ENCODE results near the gene TEP1.

Gene TEP1

DNA sequence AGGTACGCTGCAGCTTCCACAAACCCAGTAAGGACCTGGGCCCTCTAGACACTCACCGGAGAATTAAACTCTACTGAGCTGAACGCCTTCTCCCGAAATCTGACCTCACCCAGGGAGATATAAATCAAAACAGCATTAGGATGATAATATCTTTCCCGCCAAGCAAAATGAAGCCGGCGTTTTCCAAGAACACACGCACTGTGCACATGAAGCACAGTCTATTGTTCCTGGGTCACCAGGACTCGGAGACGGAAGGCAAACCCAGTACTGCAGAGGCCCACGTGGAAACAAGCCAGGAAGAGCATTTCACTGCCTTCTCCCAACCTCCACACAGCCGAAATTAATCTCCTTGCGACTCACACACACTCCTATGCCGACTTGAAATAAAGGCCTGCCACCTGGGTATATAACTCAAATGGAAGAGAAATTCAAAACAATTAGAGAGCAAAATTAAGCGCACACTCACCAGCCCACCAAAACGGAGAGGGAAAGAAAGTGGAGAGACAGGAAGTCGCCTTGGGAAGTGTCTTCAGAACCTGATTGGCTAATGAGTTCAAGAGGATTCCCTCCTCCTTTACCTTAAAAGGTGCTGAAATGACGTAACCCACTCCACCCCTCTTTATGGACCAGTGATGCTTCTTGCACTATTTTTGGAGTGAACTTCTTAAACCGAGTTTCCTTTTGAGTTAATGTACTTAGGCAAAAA is 80.4 kb downstream of the TEP1 start, which contains the start of gene CCNB1IP1:
TSS of gene CCNB1IP1 (minus strand) at position 492 of the 706 bp plus-strand sequence. CDS start 16,756 bp downstream, outside the sequence.
- peaks cover 33 to 64% (median 42%) of the 10 kb centered on the region in 10 experiments for H3K4me1 ChIP-seq
- H3K9ac ChIP-seq = peak within 1 kb of the TSS; percentile 79 to 91 (median 83)
- no peaks in the 10 kb centered on the region for H3K27me3 ChIP-seq
- peaks cover 0 to 32% (median 23%) of the 10 kb centered on the region in 11 experiments; a peak in 18 of 22 replicates for H3K36me3 ChIP-seq
- H3K4me2 ChIP-seq = peak within 1 kb of the TSS; percentile 71 to 96 (median 79)
- peaks cover 0 to 42% (median 34%) of the 10 kb centered on the region in 11 experiments; a peak in 17 of 22 replicates for H4K20me1 ChIP-seq
- H3K9me3 ChIP-seq (replicated peaks in 1 of 11) = no peaks in the 10 kb centered on the region
- no peak for TF ChIP-seq Cebpa-rat (IDR thresholded peaks at IDR 0.05)
- peak within 1 kb of the TSS; percentile 28 to 86 (median 78); a peak in 21 of 22 replicates for H3K27ac ChIP-seq
- H3K4me3 ChIP-seq = peak within 1 kb of the TSS; percentile 63 to 81 (median 75)

DNA sequence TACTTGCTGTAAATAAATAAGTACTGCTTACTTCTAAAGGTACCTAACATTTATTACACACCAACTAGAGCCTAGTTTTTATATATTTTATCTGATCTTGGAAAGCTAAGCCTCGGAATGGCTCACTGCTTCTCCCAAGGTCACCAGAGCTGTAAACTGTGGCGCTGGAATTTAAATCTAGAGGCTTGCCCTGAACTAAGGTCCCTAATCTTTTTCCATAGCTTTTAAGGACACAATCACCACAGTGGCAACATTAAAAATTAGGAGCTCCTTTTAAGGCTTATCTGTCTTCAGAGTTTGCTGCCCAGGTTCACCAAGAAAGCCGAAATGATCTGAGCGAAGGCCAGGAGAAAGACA is 80.9 kb downstream of the TEP1 start:
- Histone ChIP-seq H3K36me3 (peaks cover 0 to 37% (median 26%) of the 10 kb centered on the region in 11 experiments; a peak in 18 of 22 replicates), H3K9me3 (replicated peaks in 1 of 11) (no peaks in the 10 kb centered on the region)
- no peak for TF ChIP-seq Cebpa-rat (IDR thresholded peaks at IDR 0.05)

DNA sequence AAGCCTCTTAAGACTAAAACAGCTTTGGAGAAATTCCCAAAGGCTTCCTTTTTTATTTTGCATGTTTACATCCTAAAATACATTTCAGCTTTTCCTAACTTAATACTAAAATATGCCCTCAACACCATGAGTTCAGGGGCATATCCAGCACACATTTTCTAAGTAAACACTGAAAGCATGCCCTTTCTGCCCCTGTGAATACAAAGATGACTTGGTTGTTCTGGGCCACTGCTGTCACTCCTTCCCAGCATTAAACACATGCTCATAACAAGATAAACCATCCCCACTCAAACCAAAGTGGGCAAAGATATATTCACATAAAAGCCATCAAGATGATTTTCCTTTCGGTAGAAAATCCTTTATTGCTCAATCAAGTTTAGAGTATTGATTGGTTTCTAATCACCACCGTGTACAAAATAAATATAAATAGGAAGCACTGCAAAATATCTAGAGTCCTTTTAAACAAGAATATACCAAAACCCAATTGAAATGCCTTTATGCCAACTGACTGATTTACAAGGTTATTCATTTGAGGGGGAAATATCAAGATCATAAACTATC is 82.2 kb downstream of the TEP1 start:
- peaks cover 33 to 69% (median 45%) of the 10 kb centered on the region in 10 experiments for H3K4me1 ChIP-seq
- peaks cover 9 to 48% (median 36%) of the 10 kb centered on the region in 11 experiments for H3K36me3 ChIP-seq
- H3K27ac ChIP-seq = no peak overlapping the region; a peak in 1 of 22 replicates
- no peaks in the 10 kb centered on the region for H3K9me3 ChIP-seq (replicated peaks in 1 of 11)
- H3K4me2 ChIP-seq = peak overlapping the region; percentile 43 to 96 (median 75); a peak in 21 of 22 replicates
- H3K4me3 ChIP-seq = peak overlapping the region in 8 of 10 experiments; percentile 32 to 81 (median 68); a peak in 9 of 20 replicates
- peaks cover 0 to 59% (median 50%) of the 10 kb centered on the region in 11 experiments; a peak in 17 of 22 replicates for H4K20me1 ChIP-seq
- peak overlapping the region in 7 of 11 experiments; percentile 9 to 49 (median 21); a peak in 10 of 22 replicates for H3K9ac ChIP-seq
- TF ChIP-seq Cebpa-rat (IDR thresholded peaks at IDR 0.05) = no peak
- H3K27me3 ChIP-seq = no peaks in the 10 kb centered on the region

More for the DNA sequence above, 80.9 kb downstream of the TEP1 start:
- peak overlapping the region; percentile 63 to 81 (median 75) for H3K4me3 ChIP-seq
- peak overlapping the region; percentile 79 to 91 (median 83) for H3K9ac ChIP-seq
- H3K27ac ChIP-seq = peak overlapping the region; percentile 28 to 86 (median 78); a peak in 21 of 22 replicates
- peaks cover 0 to 47% (median 39%) of the 10 kb centered on the region in 11 experiments; a peak in 17 of 22 replicates for H4K20me1 ChIP-seq
- peaks cover 33 to 69% (median 45%) of the 10 kb centered on the region in 10 experiments for H3K4me1 ChIP-seq
- no peaks in the 10 kb centered on the region for H3K27me3 ChIP-seq
- H3K4me2 ChIP-seq = peak overlapping the region; percentile 71 to 96 (median 79)

DNA sequence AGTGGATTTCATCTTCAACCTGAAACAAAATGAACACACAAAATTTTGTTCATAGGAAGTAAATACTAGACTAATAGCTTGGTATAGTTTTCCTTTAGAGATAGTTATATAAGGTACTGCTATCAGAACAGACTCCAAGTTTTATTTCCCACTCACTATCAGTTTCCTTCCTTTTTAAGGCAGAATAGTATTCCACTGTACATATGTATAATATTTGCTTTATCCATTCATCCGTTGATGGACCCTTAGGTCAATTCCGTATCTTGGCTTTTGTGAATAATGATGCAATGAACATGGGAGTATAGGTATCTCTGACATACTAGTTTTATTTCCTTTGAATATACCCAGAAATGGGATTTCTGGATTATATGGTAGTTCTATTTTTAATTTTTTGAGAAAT is 83.9 kb downstream of the TEP1 start:
- peaks cover 0 to 68% (median 53%) of the 10 kb centered on the region in 11 experiments; a peak in 17 of 22 replicates for H4K20me1 ChIP-seq
- H3K4me3 ChIP-seq = no peak overlapping the region
- no peaks in the 10 kb centered on the region for H3K9me3 ChIP-seq (replicated peaks in 1 of 11)
- peak overlapping the region in 3 of 11 experiments; percentile 20 to 28 (median 22); a peak in 4 of 22 replicates for H3K9ac ChIP-seq
- peak overlapping the region in 4 of 11 experiments; percentile 8 to 84 (median 51); a peak in 3 of 22 replicates for H3K4me2 ChIP-seq
- H3K27ac ChIP-seq = no peak overlapping the region
- peaks cover 24 to 66% (median 53%) of the 10 kb centered on the region in 11 experiments for H3K36me3 ChIP-seq
- peaks cover 33 to 58% (median 43%) of the 10 kb centered on the region in 10 experiments for H3K4me1 ChIP-seq
- TF ChIP-seq Cebpa-rat (IDR thresholded peaks at IDR 0.05) = no peak
- H3K27me3 ChIP-seq = no peaks in the 10 kb centered on the region

DNA sequence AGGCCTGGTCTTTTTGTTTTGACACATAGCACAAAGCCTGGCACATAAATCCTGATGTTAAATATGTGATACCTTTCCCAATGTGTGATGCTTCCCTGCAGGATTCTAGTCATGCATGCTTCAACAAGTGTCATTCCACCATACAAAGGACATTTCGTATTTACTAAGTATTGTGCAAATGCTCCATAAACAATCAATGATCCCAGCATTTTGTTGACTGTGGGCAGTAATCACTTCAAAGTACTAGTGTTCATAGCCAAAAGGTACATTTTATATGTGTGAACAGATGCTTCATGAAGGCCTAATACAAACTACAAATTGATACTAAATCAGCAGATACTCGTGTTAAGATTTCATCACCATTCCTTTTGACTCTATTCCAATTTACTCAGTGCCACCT is 84.6 kb downstream of the TEP1 start:
- Histone ChIP-seq H3K4me1 (peaks cover 27 to 53% (median 37%) of the 10 kb centered on the region in 10 experiments), H3K27me3 (no peaks in the 10 kb centered on the region), H3K27ac (no peak overlapping the region), H3K36me3 (peaks cover 28 to 73% (median 59%) of the 10 kb centered on the region in 11 experiments), H3K9ac (peak overlapping the region in 3 of 11 experiments; percentile 20 to 28 (median 22); a peak in 3 of 22 replicates), H4K20me1 (peaks cover 0 to 75% (median 53%) of the 10 kb centered on the region in 11 experiments; a peak in 17 of 22 replicates), H3K4me2 (peak overlapping the region in 3 of 11 experiments; percentile 8 to 20 (median 13); a peak in 1 of 22 replicates), H3K9me3 (replicated peaks in 1 of 11) (no peaks in the 10 kb centered on the region), H3K4me3 (no peak overlapping the region)
- no peak for TF ChIP-seq Cebpa-rat (IDR thresholded peaks at IDR 0.05)

DNA sequence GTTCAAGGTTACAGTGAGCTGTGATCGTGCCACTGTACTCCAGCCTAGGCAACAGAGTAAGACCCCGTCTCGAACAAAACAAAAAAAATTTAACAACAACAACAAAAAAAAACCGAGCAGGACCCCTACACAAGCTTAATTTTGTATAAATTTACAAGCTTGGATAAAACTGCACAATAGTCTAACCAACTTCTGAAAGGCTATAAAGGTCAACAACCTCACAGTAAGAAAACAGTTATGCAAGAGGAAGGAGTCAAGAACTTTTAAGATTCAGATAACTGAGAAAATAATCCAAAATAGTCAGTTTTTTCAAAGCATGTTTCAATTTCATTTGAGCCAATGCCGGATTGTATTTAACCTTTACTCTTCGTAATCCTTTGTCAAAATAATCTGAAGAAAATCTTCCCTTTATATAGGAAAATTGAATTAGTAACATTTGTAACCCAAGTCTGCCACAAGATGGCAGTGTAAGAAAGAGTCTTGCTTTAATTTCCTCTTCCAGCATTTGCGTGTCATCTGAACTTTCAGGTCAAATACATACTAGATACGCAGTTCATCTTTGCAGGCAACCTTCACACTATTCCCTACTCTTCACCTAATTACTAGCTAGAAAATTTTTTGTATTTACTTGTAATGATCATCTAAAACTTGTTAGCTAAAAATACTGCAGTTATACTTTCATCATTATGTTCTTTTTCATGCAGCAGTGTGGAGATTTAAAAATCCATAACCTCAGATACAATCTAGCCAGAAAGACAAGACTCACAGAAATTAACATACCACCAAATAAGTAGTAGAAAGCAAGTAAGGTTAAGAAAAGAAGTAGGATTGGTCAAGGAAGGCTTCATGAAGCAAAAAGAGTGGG is 86.1 kb downstream of the TEP1 start:
- no peak overlapping the region for H3K4me3 ChIP-seq
- H3K4me1 ChIP-seq = peaks cover 24 to 48% (median 32%) of the 10 kb centered on the region in 10 experiments
- H3K27ac ChIP-seq = no peak overlapping the region
- H4K20me1 ChIP-seq = peaks cover 0 to 89% (median 62%) of the 10 kb centered on the region in 11 experiments; a peak in 17 of 22 replicates
- no peaks in the 10 kb centered on the region for H3K9me3 ChIP-seq (replicated peaks in 1 of 11)
- H3K4me2 ChIP-seq = peak overlapping the region in 8 of 11 experiments; percentile 10 to 30 (median 15); a peak in 10 of 22 replicates
- H3K9ac ChIP-seq = peak overlapping the region in 4 of 11 experiments; percentile 3 to 13 (median 8); a peak in 2 of 22 replicates
- no peak for TF ChIP-seq Cebpa-rat (IDR thresholded peaks at IDR 0.05)
- peaks cover 36 to 87% (median 74%) of the 10 kb centered on the region in 11 experiments for H3K36me3 ChIP-seq
- no peaks in the 10 kb centered on the region for H3K27me3 ChIP-seq

DNA sequence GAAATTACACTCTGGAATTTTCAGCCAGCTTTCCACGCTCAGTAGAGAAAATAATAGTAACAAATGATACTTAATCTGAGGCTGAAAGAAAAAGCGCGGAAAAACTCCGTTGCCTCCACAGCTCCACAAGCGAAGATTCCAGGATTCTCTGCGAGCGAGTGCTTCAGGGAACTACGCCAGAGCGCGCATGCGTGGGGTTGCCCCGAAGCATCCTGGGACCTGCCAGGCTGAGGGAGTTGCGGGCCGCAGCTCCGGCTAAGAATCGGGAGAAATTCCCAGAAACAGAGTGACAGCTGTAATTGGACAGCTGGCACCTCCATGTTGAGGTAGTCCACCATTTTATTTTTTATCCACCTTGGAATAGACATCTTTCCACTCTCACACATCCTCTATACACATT is 95.6 kb downstream of the TEP1 start:
- Histone ChIP-seq H3K9me3 (replicated peaks in 1 of 11) (no peaks in the 10 kb centered on the region), H4K20me1 (peaks cover 0 to 100% (median 48%) of the 10 kb centered on the region in 11 experiments; a peak in 14 of 22 replicates), H3K27me3 (no peaks in the 10 kb centered on the region), H3K4me2 (no peak overlapping the region), H3K9ac (no peak overlapping the region), H3K4me3 (no peak overlapping the region), H3K36me3 (peaks cover 93 to 100% (median 98%) of the 10 kb centered on the region in 11 experiments), H3K4me1 (no peaks in the 10 kb centered on the region), H3K27ac (no peak overlapping the region)
- TF ChIP-seq Cebpa-rat (IDR thresholded peaks at IDR 0.05) = no peak
